ENCODE data around the gene GSDMA.
A peak's percentile ranks its signal among the peaks of the same experiment; 100 is the strongest.

Gene GSDMA

GRCh38 chr17:39960524-39961041, 2.2 kb upstream of the GSDMA start:
- DNase-seq (ENCODE audit: low read depth in 2 of 2) = no peak

- no peak for DNase-seq (ENCODE audit: low read depth in 2 of 2)
Observed at GRCh38 chr17:39963829-39964228, 1.0 kb downstream of the GSDMA start.

- no peak for DNase-seq (ENCODE audit: low read depth in 2 of 2)
Observed at GRCh38 chr17:39965017-39965699, 2.4 kb downstream of the GSDMA start.

GRCh38 chr17:39966771-39967170, 4.0 kb downstream of the GSDMA start:
- no peak for DNase-seq (ENCODE audit: low read depth in 2 of 2)

- DNase-seq (ENCODE audit: low read depth in 2 of 2) = no peak
Observed at GRCh38 chr17:39968761-39969160, 6.0 kb downstream of the GSDMA start.

GRCh38 chr17:39969375-39969774, 6.6 kb downstream of the GSDMA start:
- no peak for DNase-seq (ENCODE audit: low read depth in 2 of 2)

GRCh38 chr17:39970157-39970692, 7.4 kb downstream of the GSDMA start:
- DNase-seq (ENCODE audit: low read depth in 2 of 2) = no peak

- no peak for DNase-seq (ENCODE audit: low read depth in 2 of 2)
Observed at GRCh38 chr17:39971076-39971603, 8.3 kb downstream of the GSDMA start.

- no peak for DNase-seq (ENCODE audit: low read depth in 2 of 2)
Observed at GRCh38 chr17:39972271-39972670, 9.5 kb downstream of the GSDMA start.

- no peak for DNase-seq (ENCODE audit: low read depth in 2 of 2)
Observed at GRCh38 chr17:39973496-39973895, 10.7 kb downstream of the GSDMA start.

- DNase-seq (ENCODE audit: low read depth in 2 of 2) = no peak
Observed at GRCh38 chr17:39974433-39974832, 11.6 kb downstream of the GSDMA start.

GRCh38 chr17:39975801-39976200, 13.0 kb downstream of the GSDMA start:
- no peak for DNase-seq (ENCODE audit: low read depth in 2 of 2)

GRCh38 chr17:39979016-39979670, 16.3 kb downstream of the GSDMA start:
- DNase-seq (ENCODE audit: low read depth in 2 of 2) = no peak

GRCh38 chr17:39979893-39980350, 17.1 kb downstream of the GSDMA start:
- no peak for DNase-seq (ENCODE audit: low read depth in 2 of 2)

GRCh38 chr17:39980351-39981206, 17.8 kb downstream of the GSDMA start, which contains the start of gene PSMD3:
TSS of gene PSMD3 (plus strand) at chr17:39980807. CDS start at chr17:39980971, 164 bp downstream.
- peak; percentile 94 to 97 for DNase-seq (ENCODE audit: low read depth in 2 of 2)

GRCh38 chr17:39981207-39981741, 18.5 kb downstream of the GSDMA start:
- DNase-seq (ENCODE audit: low read depth in 2 of 2) = no peak

GRCh38 chr17:39981766-39982375, 19.1 kb downstream of the GSDMA start:
- no peak for DNase-seq (ENCODE audit: low read depth in 2 of 2)

GRCh38 chr17:39988206-39988810, 25.5 kb downstream of the GSDMA start:
- no peak for DNase-seq (ENCODE audit: low read depth in 2 of 2)

GRCh38 chr17:39994448-39994847, 31.6 kb downstream of the GSDMA start:
- no peak for DNase-seq (ENCODE audit: low read depth in 2 of 2)

GRCh38 chr17:39995438-39995837, 32.6 kb downstream of the GSDMA start:
- DNase-seq (ENCODE audit: low read depth in 2 of 2) = no peak

All from activated CD4-positive, alpha-beta T cell treated with anti-CD3 and anti-CD28 coated beads for 24 hours (primary cell).